Right atrium auricular region (tissue), 2 donors: Measurements from ENCODE around the gene NAPB. TPM values are rescaled to one million over a fixed set of nuclear protein-coding genes. Genes with fewer than 3 reads are reported as not detected.
"Not testable (repeated sequence)": the region's sequence is repeated elsewhere in the genome, so short reads cannot be mapped to it uniquely, and the experiment has no call there.

ENCODE experiments used
- DNase-seq: peaks from one replicate; pipeline ENCODE4 v3.0.0-alpha.2; 2019; ENCODE audit warnings: low spot score
- H3K27ac ChIP-seq, 2 donors: fragments of 200-600 bp; sonication (generic); 1 replicate in 1 of 2; 2 replicates in 1 of 2; pipeline ENCODE4 v1.5.1; 2016 to 2019
- H3K27me3 ChIP-seq, 2 donors: fragments of 200-600 bp; sonication (generic); one replicate each; pipeline versions ENCODE4 v1.5.1 to v1.6.0; 2017 to 2019
- H3K36me3 ChIP-seq: fragments of 200-600 bp; sonication (generic); one replicate; pipeline ENCODE4 v1.5.1; 2016
- H3K4me1 ChIP-seq, 2 donors: fragments of 200-600 bp; sonication (generic); one replicate each; pipeline versions ENCODE4 v1.5.1 to v1.6.0; 2017 to 2019
- H3K4me3 ChIP-seq, 2 donors: fragments of 200-600 bp; sonication (generic); 1 replicate in 1 of 2; 2 replicates in 1 of 2; pipeline ENCODE4 v1.5.1; 2017 to 2019; ENCODE audit warnings: mild to moderate bottlenecking in 1 of 2, moderate library complexity in 1 of 2
- H3K9me3 ChIP-seq, 2 donors: fragments of 200-600 bp; sonication (generic); one replicate each; pipeline ENCODE4 v1.5.1; 2019
- total RNA-seq, 2 donors: library from RNA; depleted of rRNA; stranded (reverse); fragments of >200 nt; gene quantifications; one replicate each; pipeline ENCODE4 v1.1.0, GENCODE V29; 2016
- TF ChIP-seq, protein P1 (sequence below), 2 donors: fragments of 200-600 bp; sonication (generic); IDR thresholded peaks; one replicate each; pipeline ENCODE4 v1.5.1; 2019; ENCODE audit warnings: antibody characterized with exemption in 2 of 2

Gene NAPB
- total RNA-seq, 2 donors from 2014 or later = 4.8 to 5.1 TPM

DNA sequence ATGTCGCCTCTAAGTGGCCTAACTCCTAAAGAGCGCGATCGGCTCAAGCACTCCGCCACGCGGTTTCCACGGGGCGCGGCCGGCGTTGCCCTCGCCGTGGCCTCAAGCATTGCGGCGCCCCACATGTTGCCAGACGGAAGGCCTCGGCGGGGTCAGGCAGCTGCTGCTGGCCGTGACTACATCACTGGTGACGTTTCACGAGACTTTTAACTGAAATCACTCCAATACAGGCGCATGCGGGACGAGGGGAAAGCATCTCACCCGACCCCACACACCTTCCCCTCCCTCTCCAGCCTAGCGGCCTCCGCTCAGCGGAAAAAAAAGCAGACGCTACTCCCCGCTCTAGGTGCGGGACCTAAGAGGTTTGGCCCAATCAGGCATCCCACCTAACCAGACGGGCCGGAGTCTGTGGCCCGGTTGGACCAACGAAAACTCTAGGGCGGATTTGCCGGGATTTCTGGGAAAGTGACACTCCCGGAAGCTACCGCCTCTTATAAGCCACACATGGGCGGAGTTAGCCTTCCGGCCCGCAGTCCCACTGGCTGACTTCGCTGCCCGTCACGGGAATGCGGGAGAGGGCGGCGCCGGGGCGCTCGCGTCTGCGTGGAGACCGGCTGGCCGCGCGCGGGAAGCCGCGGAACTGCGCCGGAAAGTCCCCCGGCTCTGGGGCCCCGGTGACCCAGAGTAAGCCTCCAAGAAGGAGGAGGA is 70.9 kb downstream of the NAPB start, which contains the start of gene NXT1:
Gene NXT1, plus strand, starts transcription at position 596 of the 708 bp plus-strand sequence. CDS start 3,251 bp downstream, outside the sequence.
- Histone ChIP-seq H3K4me3 (peak within 1 kb of the TSS; percentile 93 to 99), H3K27me3 (no peaks in the 10 kb centered on the region), H3K36me3 (peaks cover 3% of the 10 kb centered on the region), H3K27ac (peak within 1 kb of the TSS; percentile 95), H3K4me1 (peaks cover 0 to 29% of the 10 kb centered on the region in 2 donors), H3K9me3 (no peaks in the 10 kb centered on the region)
- peak; percentile 99 for DNase-seq
- TF ChIP-seq, protein P1, sequence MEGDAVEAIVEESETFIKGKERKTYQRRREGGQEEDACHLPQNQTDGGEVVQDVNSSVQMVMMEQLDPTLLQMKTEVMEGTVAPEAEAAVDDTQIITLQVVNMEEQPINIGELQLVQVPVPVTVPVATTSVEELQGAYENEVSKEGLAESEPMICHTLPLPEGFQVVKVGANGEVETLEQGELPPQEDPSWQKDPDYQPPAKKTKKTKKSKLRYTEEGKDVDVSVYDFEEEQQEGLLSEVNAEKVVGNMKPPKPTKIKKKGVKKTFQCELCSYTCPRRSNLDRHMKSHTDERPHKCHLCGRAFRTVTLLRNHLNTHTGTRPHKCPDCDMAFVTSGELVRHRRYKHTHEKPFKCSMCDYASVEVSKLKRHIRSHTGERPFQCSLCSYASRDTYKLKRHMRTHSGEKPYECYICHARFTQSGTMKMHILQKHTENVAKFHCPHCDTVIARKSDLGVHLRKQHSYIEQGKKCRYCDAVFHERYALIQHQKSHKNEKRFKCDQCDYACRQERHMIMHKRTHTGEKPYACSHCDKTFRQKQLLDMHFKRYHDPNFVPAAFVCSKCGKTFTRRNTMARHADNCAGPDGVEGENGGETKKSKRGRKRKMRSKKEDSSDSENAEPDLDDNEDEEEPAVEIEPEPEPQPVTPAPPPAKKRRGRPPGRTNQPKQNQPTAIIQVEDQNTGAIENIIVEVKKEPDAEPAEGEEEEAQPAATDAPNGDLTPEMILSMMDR (IDR thresholded peaks at IDR 0.05) = no peak

DNA sequence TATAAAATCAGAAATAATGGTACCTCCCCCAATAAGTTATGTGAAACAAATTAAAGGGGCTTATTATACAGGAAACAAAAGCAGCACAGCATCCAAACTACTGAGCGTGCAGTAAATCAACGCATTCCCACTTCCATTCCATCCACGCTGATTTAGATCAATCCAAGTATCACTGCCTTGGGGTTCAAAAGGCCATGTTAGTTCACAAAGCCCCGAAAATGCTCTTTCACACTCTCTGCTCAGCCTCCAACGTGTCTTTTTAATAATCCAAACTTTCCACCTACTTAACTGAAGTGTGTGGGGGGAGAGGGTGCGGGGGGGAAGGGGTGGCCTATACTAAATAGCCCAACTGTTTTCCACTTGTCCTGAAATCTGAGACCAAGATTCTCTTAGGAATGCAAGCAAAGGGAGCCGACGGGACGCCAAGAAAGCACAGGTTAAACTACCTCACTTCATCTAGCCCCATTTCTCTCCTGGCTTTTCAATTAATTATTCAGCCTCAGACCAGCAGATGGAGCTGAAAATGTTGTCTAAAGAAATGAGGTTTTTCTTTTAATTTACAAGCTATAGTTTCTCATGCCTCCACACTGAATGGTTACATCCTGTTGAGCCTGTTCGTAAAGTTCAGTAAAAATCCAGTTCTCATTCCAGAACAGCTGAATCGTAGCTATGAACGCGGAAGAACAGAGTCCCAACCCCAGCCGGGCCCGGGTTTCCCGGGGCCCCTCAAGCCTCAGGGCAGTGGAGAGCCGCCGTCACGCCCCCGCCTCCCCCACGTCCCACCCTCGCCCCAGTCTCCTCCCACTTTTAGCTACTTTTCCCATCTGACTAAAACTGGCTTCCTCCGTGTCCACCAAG is 71.7 kb downstream of the NAPB start:
- Histone ChIP-seq H3K27me3 (no peaks in the 10 kb centered on the region), H3K27ac (peak overlapping the region; percentile 95), H3K9me3 (no peaks in the 10 kb centered on the region), H3K4me3 (peak overlapping the region; percentile 44 to 99), H3K4me1 (peaks cover 0 to 29% of the 10 kb centered on the region in 2 donors), H3K36me3 (no peaks in the 10 kb centered on the region)
- DNase-seq = no peak
- TF ChIP-seq, protein P1 (IDR thresholded peaks at IDR 0.05) = peak; percentile 27 to 66

DNA sequence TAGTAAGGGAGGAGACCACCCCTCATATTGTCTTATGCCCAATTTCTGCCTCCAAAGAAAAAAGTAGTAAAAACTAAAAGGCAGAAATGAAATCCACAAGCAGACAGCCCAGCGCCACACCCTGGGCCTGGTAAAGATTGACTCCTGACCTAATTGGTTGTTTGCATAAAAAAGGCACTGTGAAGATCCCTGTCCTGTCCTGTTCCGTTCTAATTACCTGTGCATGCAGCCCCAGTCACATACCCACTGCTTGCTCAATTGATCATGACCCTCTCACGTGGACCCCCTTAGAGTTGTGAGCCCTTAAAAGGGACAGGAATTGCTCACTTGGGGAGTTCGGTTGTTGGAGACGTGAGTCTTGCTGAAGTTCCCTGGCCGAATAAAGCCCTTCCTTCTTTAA is 72.8 kb downstream of the NAPB start:
- H3K9me3 ChIP-seq, DNase-seq, H3K36me3 ChIP-seq, H3K27me3 ChIP-seq, H3K27ac ChIP-seq, H3K4me3 ChIP-seq: not testable (repeated sequence)
- H3K4me1 ChIP-seq = peaks cover 0 to 29% of the 10 kb centered on the region in 2 donors

DNA sequence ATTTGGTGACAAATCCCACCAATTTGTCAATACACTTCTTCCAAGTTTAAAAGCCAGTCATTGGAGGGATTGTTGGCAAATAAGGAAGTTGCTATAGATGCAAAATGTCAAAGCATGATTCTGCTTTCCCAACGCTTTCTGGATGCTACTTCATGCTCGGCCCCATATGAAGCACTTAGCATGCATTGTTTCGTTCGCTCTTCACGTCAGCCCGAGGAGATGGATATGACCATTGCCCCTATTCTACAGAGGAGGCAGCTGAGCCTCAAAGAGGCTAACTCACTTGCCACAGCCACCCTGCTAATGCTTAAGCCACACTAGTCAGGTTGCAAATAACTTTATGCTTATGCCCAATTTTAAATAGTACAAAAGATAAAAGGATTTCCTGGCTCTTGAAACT is 73.5 kb downstream of the NAPB start:
- H3K27ac ChIP-seq = no peak overlapping the region
- peaks cover 0 to 24% of the 10 kb centered on the region in 2 donors for H3K4me1 ChIP-seq
- H3K36me3 ChIP-seq = no peaks in the 10 kb centered on the region
- TF ChIP-seq, protein P1 (IDR thresholded peaks at IDR 0.05) = no peak
- H3K9me3 ChIP-seq = no peaks in the 10 kb centered on the region
- no peak for DNase-seq
- H3K27me3 ChIP-seq = no peaks in the 10 kb centered on the region
- no peak overlapping the region for H3K4me3 ChIP-seq

DNA sequence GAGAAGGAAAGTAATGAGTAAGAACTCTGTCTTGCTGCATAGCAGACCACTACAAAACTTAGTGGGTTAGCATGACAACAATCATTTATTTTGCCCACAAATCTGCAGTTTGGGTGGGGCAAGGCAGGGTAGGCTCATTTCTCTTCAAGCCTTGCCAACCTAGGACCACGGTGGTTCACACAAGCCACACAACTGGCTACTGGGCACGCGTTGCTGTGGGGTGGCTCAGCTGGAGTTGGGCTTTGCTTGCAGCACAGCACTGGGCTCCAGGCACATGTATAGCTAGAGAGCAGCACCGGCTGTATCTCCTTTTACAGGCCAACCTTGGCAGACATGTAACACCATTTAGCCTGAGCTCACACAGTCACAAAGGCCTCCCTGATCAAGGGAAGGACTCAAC is 75.3 kb downstream of the NAPB start:
- Histone ChIP-seq H3K27me3 (no peaks in the 10 kb centered on the region), H3K4me1 (peaks cover 0 to 7% of the 10 kb centered on the region in 2 donors), H3K9me3 (no peaks in the 10 kb centered on the region), H3K4me3 (no peak overlapping the region), H3K36me3 (no peaks in the 10 kb centered on the region), H3K27ac (no peak overlapping the region)
- no peak for DNase-seq
- TF ChIP-seq, protein P1 (IDR thresholded peaks at IDR 0.05) = no peak

DNA sequence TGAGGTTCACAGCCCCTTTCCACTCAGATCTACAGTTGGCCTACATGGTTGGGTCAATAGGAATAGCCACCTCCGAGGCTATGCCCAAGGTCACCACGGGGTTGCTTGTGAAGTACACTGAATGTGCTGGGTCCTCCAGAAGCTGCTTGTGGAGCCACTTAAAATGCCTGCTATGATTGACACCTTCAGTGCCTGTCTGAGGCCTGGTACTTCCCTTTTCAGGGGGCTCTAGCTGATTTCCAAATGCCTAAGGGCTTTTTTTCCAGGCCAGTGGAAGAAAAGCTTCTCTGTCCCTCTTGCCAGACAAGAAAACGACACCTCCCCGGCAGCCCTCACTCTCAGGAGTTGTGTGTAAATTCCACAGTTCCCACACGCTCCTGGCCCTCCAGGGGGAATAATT is 77.0 kb downstream of the NAPB start:
- Histone ChIP-seq H3K4me1 (peaks cover 0 to 3% of the 10 kb centered on the region in 2 donors), H3K4me3 (no peak overlapping the region), H3K27ac (no peak overlapping the region), H3K36me3 (no peaks in the 10 kb centered on the region), H3K27me3 (no peaks in the 10 kb centered on the region), H3K9me3 (no peaks in the 10 kb centered on the region)
- no peak for DNase-seq
- TF ChIP-seq, protein P1 (IDR thresholded peaks at IDR 0.05) = no peak
